Stimulated activated CD4-positive, alpha-beta T cell treated with anti-CD3 and anti-CD28 coated beads, Interleukin-12 subunit alpha, Interleukin-12 subunit beta, amount 100 ng/mL, for 48 hours (primary cell): ENCODE results near the gene ANKRD11.

Experiments used
- DNase-seq, 3 donors: peaks; one replicate each; pipeline ENCODE4 v3.0.0-alpha.2; 2020; ENCODE audit warnings: low read depth in 2 of 3, low spot score in 1 of 3

ANKRD11 gene

GRCh38 chr16:89490439-89491237, at the start of gene ANKRD11:
ANKRD11 (minus strand) TSS chr16:89490561; CDS start chr16:89317019, 173,542 bp downstream.
- peak; percentile 95 to 99 (median 98) for DNase-seq

GRCh38 chr16:89538286-89538685, 47.9 kb upstream of the ANKRD11 start:
- no peak for DNase-seq

GRCh38 chr16:89537549-89537925, 47.2 kb upstream of the ANKRD11 start:
- no peak for DNase-seq

DNA sequence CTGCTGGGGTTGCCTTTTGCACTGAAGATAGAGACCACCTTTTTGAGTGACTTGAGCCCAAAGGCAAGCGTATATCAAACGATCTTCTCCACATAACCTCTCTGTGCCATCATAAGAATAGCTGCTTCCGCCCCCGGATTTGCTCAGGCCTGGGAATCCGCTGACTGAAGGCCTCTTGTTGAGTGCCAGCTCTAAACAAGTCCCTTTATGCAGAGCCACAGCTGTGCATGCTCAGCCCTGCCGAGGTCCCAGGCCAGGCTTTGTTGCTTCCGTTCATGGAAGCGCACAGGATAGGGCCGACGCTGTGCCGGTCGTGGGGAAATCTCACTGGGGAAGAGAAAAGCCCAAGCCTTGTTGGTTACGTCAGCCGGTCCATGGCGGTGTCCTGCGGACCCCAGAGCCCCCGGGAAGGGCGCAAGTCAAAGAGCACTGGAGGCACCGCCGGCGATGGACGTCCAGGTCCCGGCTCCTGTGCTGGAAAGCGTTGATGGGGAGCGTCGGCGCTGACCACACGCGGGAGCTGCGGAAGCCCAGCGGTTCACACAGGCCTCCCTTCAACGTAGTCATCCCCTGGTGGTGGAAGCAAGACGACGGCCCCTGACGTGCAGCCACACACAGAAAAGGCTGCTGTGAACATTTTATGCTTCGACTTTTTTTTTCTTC, 46.7 kb upstream of the ANKRD11 start:
- DNase-seq = no peak

DNA sequence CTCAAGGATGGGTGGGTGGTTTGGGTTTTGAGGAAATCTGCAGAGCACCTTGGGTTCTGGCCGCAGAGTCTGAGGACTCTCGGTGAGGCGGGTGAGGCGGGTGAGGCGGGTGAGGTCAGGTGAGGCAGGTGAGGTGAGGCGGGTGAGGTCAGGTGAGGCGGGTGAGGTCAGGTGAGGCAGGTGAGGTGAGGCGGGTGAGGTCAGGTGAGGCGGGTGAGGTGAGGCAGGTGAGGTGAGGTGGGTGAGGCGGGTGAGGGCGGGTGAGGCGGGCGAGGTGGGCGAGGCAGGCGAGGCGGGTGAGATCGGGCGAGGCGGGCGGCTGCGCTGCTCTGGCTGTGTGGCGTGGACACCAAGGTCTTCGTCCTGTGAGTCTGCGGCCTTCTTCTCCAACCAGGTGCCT, 46.0 kb upstream of the ANKRD11 start:
- DNase-seq = no peak

DNA sequence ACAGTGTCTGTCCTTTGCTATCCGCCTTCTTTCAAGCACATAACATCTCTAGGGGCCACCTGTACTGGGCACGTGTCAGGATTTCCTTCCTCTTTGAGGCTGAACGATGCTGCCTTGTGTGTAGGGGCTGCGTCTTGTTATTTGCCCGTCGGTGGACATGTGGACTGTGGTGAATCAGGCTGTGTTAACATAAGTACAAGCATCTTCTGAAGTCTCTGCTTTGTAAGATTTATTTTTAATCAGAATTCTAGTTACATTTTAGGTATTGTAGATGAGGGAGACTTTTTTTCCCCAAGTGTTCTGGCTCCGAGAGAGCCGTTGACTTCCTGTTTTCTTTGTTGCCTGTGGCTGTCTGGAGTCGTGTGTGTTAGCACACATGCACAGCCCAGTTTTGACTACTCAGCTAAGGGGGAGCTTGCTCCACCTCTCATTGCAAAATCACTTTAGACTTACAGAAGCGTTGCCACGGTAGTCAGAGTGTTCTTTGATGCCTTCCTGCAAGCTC, 43.9 kb upstream of the ANKRD11 start:
- no peak for DNase-seq

DNA sequence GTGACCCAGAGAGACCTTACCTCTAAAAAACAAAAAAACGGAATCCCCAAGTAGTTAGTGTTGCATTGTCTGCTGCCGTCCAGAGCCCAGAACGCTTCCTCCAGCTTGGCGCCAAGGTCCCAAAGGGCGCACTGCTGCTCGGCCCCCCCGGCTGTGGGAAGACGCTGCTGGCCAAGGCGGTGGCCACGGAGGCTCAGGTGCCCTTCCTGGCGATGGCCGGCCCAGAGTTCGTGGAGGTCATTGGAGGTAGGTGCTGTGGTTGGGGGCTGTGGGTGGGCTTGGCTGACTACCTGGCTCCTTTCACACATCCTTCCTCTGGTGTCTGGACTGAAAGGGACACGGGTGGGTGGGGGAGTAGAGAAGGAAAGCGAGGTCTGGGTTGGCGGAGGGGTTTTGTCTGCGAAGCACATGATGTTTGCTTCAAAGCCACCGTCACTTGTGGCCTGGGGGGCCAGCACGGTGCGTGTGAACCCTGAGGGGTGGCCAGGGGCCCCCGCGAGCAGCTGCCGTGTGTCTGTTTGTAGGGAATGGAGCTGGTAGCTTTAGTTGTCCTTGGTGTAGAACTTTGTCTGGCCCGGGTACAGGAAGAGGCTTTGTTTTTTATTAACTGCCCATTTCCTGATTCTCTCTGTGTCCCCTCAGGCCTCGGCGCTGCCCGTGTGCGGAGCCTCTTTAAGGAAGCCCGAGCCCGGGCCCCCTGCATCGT, 41.6 kb upstream of the ANKRD11 start:
- no peak for DNase-seq

GRCh38 chr16:89530401-89531381, 40.3 kb upstream of the ANKRD11 start:
- no peak for DNase-seq

- DNase-seq = no peak
These were observed 38.7 kb upstream of the ANKRD11 start for GRCh38 chr16:89529097-89529496.

DNA sequence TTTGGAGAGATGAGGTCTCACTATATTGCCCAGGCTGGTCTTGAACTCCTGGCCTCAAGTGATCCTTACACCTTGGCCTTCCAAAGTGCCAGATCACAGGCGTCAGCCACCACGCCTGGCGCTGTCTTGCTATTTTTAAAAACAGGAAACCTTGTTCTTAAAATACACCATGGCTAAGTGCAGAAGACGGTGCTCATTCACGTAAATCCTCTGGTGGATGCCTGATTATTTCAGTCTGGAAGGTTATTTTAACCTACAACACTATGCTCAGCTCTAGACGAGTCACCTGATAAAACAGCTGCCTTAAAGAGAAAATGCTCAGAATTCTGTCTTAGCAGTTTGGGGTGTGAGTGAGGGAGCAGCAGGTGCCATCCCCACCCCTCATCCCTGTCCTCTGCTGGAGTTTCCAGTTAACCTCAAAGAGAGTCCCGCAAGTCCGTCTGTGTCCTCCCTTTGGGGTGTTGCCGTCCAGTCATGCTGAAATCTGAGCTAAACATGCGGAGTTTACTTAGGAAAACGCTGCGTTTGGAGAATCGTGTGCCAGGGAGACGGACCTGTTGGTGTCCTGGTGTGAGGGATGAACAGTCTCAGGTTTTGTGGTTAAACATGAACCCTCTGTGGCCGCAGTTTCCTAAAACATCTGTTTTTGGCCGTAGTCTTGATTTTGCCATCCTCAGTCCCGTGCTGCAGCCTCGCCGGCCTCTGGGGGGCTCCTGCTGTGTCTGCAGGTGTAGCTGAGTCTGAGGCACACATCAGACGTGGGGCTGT, 35.0 kb upstream of the ANKRD11 start:
- no peak for DNase-seq

GRCh38 chr16:89523680-89524344, 33.5 kb upstream of the ANKRD11 start:
- no peak for DNase-seq

GRCh38 chr16:89522287-89522686, 31.9 kb upstream of the ANKRD11 start:
- DNase-seq = no peak

DNA sequence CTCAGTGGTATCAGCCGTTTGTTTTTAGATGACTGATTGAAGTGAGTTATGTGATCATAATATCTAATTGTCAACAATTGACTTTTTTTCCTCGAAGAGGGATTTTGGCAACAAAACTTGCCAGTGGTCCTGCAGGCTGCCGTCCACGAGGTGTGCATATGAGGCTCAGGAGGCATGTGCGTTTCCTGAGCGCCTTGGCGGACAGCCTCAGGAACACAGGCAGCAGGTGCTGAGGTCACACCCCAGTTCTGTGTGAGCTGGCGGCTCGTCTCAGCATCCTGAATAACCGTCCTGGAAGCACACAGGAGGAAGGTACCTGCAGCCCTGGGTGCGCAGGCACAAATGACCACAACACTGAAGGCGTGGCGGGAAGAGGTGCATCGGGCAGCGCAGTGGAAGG, 29.5 kb upstream of the ANKRD11 start:
- no peak for DNase-seq

- no peak for DNase-seq
These were observed 26.8 kb upstream of the ANKRD11 start for GRCh38 chr16:89517128-89517527.

- DNase-seq = no peak
These were observed 22.1 kb upstream of the ANKRD11 start for GRCh38 chr16:89512453-89512852.

DNA sequence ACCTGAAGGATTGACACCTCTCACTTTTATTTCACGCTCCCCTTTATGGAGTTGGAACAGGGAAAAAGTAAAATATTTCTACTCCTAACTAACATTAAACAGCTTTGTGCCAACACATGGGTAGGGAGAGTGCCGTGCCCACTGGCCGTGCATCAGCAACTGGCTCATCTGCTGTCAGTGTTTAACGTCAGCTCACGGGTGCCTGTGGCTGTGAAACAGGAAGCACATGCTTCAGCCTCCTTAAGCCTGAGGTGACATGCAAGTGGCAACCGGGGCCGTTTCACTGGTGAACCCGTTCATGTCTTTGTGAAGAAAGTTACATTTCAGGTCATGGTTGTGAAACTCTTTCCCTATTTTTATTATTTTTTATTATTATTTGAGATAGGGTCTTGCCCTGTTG, 21.0 kb upstream of the ANKRD11 start:
- no peak for DNase-seq

- DNase-seq = no peak
These were observed 20.2 kb upstream of the ANKRD11 start for GRCh38 chr16:89510526-89510925.

DNA sequence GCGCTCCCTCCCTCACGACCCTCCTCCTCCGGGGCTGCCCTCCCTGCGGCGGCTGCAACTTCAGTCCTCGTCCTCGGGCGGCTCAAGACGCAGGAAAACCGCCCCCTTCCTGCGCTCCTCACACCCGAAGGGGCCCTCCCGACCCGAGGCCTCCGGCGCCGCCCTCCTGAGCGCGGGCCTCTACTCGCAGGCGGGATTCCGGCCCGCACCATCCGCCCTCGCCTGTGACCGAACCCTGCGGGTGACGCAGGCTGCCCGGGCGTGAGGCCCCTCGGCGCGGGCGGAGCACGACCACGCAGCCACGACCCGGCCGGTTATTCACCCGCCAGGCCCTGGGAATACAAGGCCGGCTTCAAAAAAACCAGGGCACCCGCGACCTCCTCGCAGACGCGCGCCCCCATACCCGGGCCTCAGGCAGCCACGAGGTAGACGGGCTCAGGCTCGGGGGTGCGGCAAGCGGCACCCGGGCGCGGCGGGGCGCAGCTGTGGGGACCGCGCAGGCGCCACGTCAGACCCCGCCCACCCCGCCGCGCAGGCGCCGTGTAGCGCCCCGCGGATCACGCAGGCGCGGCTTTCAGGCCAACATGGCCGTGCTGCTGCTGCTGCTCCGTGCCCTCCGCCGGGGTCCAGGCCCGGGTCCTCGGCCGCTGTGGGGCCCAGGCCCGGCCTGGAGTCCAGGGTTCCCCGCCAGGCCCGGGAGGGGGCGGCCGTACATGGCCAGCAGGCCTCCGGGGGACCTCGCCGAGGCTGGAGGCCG, 17.7 kb upstream of the ANKRD11 start, which contains the start of gene SPG7:
Gene SPG7, plus strand, starts transcription at position 570 of the 757 bp plus-strand sequence. Its CDS starts 15 bp downstream, at position 585.
- peak; percentile 80 to 84 (median 84) for DNase-seq
